Measurements from ENCODE around the gene DIAPH3.

DIAPH3 gene

DNA sequence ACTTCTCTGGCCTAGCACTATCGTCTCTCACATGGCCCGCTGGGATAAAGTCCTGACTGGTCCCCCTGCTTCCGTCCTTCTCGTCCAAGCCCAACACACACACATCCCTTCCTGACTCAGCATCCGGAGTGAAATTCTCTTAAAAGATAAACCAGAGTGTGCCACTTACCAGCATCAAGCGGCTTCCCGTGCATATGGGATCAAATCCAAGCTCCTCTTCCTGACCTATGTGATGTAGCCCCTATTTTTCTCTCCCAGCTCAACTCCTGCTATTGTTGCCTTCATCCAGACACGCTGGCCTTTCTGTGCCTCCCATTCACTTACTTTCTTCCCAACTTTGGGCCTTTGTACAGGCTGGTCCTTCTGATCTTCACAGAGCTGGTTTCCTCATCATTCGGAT lies 530.4 kb downstream of the DIAPH3 start:
- no peaks in the 10 kb centered on the region for H3K4me1 Mint-ChIP-seq (ENCODE audit: low read depth)
- H3K36me3 Mint-ChIP-seq, result no peaks in the 10 kb centered on the region
- no peak overlapping the region for H3K27ac Mint-ChIP-seq
- H3K9me3 Mint-ChIP-seq (ENCODE audit: low read depth), result no peaks in the 10 kb centered on the region
- H3K4me3 Mint-ChIP-seq, result no peak overlapping the region
- peaks cover 1% of the 10 kb centered on the region for H3K27me3 Mint-ChIP-seq

DNA sequence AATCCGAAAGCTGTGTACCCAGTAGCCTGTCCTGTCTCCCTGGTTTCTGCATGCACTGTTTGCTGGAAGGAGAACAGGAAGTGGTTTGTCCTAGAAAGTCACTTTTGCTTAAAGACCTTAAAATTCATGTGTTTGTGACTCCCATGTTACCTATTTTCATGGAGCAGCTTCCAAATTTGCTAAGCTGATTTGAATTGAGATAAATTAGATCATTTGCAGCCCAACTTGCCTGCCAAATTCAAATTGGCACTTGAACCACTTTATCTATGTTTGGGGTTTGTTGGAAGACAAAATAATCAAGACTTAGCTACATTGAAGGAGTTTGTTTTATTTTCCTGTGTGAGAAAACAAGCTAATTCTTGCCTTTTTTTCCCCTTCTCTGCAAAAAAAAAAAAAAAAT lies 532.5 kb downstream of the DIAPH3 start:
- no peaks in the 10 kb centered on the region for H3K4me1 Mint-ChIP-seq (ENCODE audit: low read depth)

DNA sequence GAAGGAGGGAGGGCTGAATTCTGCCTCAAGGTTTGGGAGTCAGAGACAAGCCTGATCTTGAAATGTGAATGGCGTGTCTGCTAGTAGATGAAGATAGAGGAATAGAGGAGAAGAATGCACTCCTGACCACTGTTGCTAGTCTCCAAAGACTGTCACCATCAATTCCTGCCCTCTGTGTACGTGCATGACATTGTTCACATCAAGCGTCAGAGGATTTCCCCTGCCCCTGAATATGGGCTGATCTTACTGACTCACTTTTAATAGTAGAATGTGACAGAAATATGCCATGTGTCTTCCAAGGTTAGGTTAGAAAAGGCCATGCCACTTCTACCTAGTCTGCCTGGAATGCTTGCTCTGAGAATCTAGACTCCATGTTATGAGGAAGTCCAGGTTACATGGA lies 538.6 kb downstream of the DIAPH3 start:
- no peak overlapping the region for H3K27ac Mint-ChIP-seq
- H3K4me3 Mint-ChIP-seq, result no peak overlapping the region
- no peaks in the 10 kb centered on the region for H3K36me3 Mint-ChIP-seq
- no peaks in the 10 kb centered on the region for H3K4me1 Mint-ChIP-seq (ENCODE audit: low read depth)
- H3K9me3 Mint-ChIP-seq (ENCODE audit: low read depth), result no peaks in the 10 kb centered on the region
- peaks cover 7% of the 10 kb centered on the region for H3K27me3 Mint-ChIP-seq

More for the DNA sequence above, 532.5 kb downstream of the DIAPH3 start:
- Mint-ChIP-seq H3K4me3 (no peak overlapping the region), H3K36me3 (no peaks in the 10 kb centered on the region), H3K27me3 (no peaks in the 10 kb centered on the region), H3K27ac (no peak overlapping the region), H3K9me3 (ENCODE audit: low read depth) (no peaks in the 10 kb centered on the region)

- Mint-ChIP-seq H3K9me3 (ENCODE audit: low read depth) (peaks cover 4% of the 10 kb centered on the region), H3K36me3 (peaks cover 2% of the 10 kb centered on the region), H3K4me3 (no peak overlapping the region), H3K27me3 (peaks cover 12% of the 10 kb centered on the region), H3K27ac (no peak overlapping the region), H3K4me1 (ENCODE audit: low read depth) (no peaks in the 10 kb centered on the region)
These were observed 540.4 kb downstream of the DIAPH3 start for GRCh38 chr13:59623206-59623915.

DNA sequence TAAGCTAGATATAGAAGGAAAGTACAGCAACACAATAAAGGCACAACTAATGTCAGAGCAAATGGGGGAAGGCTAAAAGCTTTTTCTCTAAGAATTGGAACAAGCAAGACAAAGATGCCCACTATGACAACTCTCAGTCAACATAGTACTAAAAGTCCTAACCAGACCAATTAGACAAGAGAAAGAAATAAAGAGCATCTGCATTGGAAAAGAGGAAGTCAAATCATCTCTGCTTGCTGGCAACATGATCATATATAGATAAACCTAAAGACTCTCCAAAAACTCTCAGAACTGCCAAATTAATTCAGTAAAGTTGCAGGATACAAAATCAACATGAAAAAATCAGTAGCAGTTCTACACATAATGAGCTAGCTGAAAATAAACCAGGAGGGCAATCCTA lies 542.0 kb downstream of the DIAPH3 start:
- H3K4me1 Mint-ChIP-seq (ENCODE audit: low read depth), result no peaks in the 10 kb centered on the region
- H3K9me3 Mint-ChIP-seq (ENCODE audit: low read depth), result peaks cover 7% of the 10 kb centered on the region
- peaks cover 2% of the 10 kb centered on the region for H3K36me3 Mint-ChIP-seq
- no peak overlapping the region for H3K4me3 Mint-ChIP-seq
- peaks cover 14% of the 10 kb centered on the region for H3K27me3 Mint-ChIP-seq
- no peak overlapping the region for H3K27ac Mint-ChIP-seq
